ENCODE results near the gene WASF3.
A peak's percentile ranks its signal among the peaks of the same experiment; 100 is the strongest.
"Not testable (repeated sequence)": the region's sequence is repeated elsewhere in the genome, so short reads cannot be mapped to it uniquely, and the experiment has no call there.

The WASF3 gene

DNA sequence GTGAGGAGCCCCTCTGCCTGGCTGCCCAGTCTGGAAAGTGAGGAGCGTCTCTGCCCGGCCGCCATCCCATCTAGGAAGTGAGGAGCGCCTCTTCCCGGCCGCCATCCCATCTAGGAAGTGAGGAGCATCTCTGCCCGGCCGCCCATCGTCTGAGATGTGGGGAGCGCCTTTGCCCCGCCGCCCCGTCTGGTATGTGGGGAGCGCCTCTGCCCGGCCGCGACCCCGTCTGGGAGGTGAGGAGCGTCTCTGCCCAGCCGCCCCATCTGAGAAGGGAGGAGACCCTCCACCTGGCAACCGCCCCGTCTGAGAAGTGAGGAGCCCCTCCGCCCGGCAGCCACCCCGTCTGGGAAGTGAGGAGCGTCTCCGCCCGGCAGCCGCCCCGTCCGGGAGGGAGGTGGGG, 166.1 kb downstream of the WASF3 start:
- DNase-seq; intact Hi-C loops (cut with DNase I): not testable (repeated sequence)

DNA sequence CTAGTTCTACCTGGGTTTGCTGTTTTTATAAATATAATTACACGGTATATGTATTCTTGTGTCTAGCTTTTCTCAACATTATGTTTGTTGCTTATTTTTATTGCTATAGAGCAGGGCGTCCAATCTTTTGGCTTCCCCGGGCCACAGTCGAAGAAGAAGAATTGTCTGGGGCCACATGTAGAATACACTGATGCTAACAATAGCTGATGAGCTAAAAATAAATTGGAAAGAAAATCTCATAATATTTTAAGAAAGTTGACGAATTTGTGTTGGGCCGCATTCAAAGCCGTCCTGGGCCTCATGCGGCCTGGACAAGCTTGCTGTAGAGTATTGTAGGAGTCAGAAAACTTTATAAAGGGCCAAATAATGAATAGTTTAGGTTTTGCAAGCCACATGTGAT, 169.2 kb downstream of the WASF3 start:
- DNase-seq, result peak in 1 of 42 donors; percentile 37
- intact Hi-C loops (cut with DNase I), result no loop called here

DNA sequence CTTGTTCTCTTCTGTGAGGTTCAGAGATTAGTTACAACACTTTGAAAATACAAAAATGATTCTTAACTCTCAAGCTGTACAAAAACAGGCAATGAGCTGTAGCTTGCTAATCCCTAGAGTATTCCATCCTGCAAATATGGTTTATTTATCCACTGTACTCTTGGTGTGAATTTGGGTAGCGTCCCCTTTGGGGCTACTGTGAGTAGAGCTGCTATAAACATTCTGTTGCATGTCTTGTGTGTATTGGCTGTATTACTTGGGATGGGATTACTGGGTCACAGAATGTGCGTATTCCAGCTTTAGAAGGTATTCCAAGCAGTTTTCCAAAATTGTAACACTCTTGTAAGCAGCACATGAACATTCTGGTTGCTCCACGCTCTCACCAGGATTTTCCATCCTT, 169.6 kb downstream of the WASF3 start:
- DNase-seq, result peak in 1 of 42 donors; percentile 38
- intact Hi-C loops (cut with DNase I), result no loop called here

DNA sequence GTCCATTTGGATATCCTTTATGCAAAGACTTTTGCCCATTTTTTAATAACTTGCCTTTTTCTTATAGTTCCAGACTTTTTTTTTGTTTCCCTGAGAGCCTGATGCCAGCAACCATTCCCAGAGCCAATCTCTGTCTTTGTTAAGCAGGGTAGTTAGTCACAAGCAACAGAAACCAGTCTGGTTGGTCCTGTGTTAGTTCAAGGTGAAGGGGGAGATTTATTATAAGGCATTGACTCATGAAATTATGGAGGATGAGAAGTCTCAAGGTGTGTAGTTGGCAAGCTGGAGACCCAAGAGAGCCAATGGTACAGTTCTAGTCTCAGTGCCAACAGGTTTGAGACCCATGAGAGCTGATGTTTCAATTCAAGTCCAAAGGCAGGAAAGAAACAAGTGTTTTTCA, 170.2 kb downstream of the WASF3 start:
- intact Hi-C loops (cut with DNase I), result no loop called here
- peak in 1 of 42 donors; percentile 37 for DNase-seq

DNA sequence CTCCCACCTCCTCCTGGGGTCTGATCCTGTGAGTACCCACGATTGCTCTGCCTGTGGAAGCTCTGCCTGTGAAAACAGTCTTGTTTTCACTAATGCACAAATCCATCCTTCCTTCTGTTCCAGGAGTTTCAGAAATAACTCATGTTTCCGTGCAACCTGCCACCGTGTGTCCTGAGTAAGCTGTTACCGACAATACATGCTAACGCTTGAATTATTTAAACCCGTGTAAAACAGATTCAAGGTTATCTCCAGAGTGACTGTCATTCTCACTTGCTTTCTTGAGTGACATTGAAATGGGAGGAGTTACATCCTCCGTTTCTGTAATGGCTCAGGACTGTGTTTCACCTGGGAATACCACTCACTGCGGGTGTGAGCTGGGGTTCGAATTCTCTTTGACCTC, 178.2 kb downstream of the WASF3 start:
- DNase-seq, result peak in 1 of 42 donors; percentile 33
- intact Hi-C loops (cut with DNase I), result no loop called here
